Ishikawa (cell line): ENCODE data around the gene NRXN3.

Experiments used
- CEBPB ChIP-seq: IDR thresholded peaks from 2 replicates; pipeline ENCODE4 v1.6.1; 2012
- CREB1 ChIP-seq: IDR thresholded peaks from 2 replicates; pipeline ENCODE4 v1.6.1; 2012; ENCODE audit warnings: low read depth
- EGR1 ChIP-seq: IDR thresholded peaks from 2 replicates; pipeline ENCODE4 v1.6.1; 2012
- EP300 ChIP-seq: IDR thresholded peaks from 2 replicates; pipeline ENCODE4 v1.6.1; 2012; ENCODE audit warnings: borderline replicate concordance
- FOXM1 ChIP-seq: IDR thresholded peaks from 2 replicates; pipeline ENCODE4 v1.6.1; 2012; ENCODE audit warnings: low read depth, borderline replicate concordance
- MAX ChIP-seq: IDR thresholded peaks from 2 replicates; pipeline ENCODE4 v1.6.1; 2012
- NFIC ChIP-seq: IDR thresholded peaks from 2 replicates; pipeline ENCODE4 v1.6.1; 2012
- RAD21 ChIP-seq: IDR thresholded peaks from 2 replicates; pipeline ENCODE4 v1.6.1; 2012; ENCODE audit warnings: low read depth
- REST ChIP-seq: IDR thresholded peaks from 2 replicates; pipeline ENCODE4 v1.6.1; 2012; ENCODE audit warnings: low read depth, mild to moderate bottlenecking
- TAF1 ChIP-seq: IDR thresholded peaks from 2 replicates; pipeline ENCODE4 v1.6.1; 2012; ENCODE audit warnings: low read depth, mild to moderate bottlenecking
- TCF12 ChIP-seq: IDR thresholded peaks from 2 replicates; pipeline ENCODE4 v1.6.1; 2012; ENCODE audit warnings: low read depth
- TEAD4 ChIP-seq: IDR thresholded peaks from 2 replicates; pipeline ENCODE4 v1.6.1; 2012
- USF1 ChIP-seq: IDR thresholded peaks from 2 replicates; pipeline ENCODE4 v1.6.1; 2012
- YY1 ChIP-seq: IDR thresholded peaks from 2 replicates; pipeline ENCODE4 v1.6.1; 2012; ENCODE audit warnings: low read depth
- ZBTB7A ChIP-seq: IDR thresholded peaks from 2 replicates; pipeline ENCODE4 v1.6.1; 2012; ENCODE audit warnings: low read depth

Gene NRXN3

GRCh38 chr14:79826362-79826761, 1656.2 kb downstream of the NRXN3 start:
- TF ChIP-seq EP300 = no peak
- no peak for TF ChIP-seq RAD21
- no peak for TF ChIP-seq REST
- no peak for TF ChIP-seq NFIC
- no peak for TF ChIP-seq CEBPB
- no peak for TF ChIP-seq EGR1
- TF ChIP-seq FOXM1 = no peak
- TF ChIP-seq CREB1 = no peak
- no peak for TF ChIP-seq USF1
- no peak for TF ChIP-seq ZBTB7A
- TF ChIP-seq YY1 = no peak
- TF ChIP-seq MAX = no peak
- TF ChIP-seq TAF1 = no peak

GRCh38 chr14:79829405-79830166, 1659.4 kb downstream of the NRXN3 start:
- no peak for TF ChIP-seq ZBTB7A
- no peak for TF ChIP-seq REST
- TF ChIP-seq MAX = no peak
- TF ChIP-seq TEAD4 = no peak

GRCh38 chr14:79831195-79831892, 1661.2 kb downstream of the NRXN3 start:
- TF ChIP-seq ZBTB7A = no peak
- TF ChIP-seq YY1 = no peak
- no peak for TF ChIP-seq MAX
- no peak for TF ChIP-seq TCF12
- no peak for TF ChIP-seq RAD21
- TF ChIP-seq NFIC = no peak
- TF ChIP-seq TEAD4 = no peak
- no peak for TF ChIP-seq CEBPB
- TF ChIP-seq TAF1 = no peak
- TF ChIP-seq FOXM1 = no peak
- TF ChIP-seq USF1 = no peak

- no peak for TF ChIP-seq MAX
Observed at GRCh38 chr14:79833781-79834180, 1663.6 kb downstream of the NRXN3 start.

GRCh38 chr14:79834868-79835267, 1664.7 kb downstream of the NRXN3 start:
- TF ChIP-seq FOXM1 (no peak), TEAD4 (no peak), REST (no peak), TAF1 (no peak), CREB1 (no peak), MAX (no peak), EGR1 (no peak), TCF12 (no peak), NFIC (no peak), CEBPB (no peak), ZBTB7A (no peak), EP300 (no peak), RAD21 (no peak), USF1 (no peak), YY1 (no peak)
